GM18873 (cell line): Measurements from ENCODE around the gene CTAG2.
"Not testable (repeated sequence)": the region's sequence is repeated elsewhere in the genome, so short reads cannot be mapped to it uniquely, and the experiment has no call there.

ENCODE experiments used
- ATAC-seq: cut with Tn5 transposase; IDR thresholded peaks from one replicate; pipeline ENCODE4 v1.9.1; 2021; ENCODE audit warnings: mild to moderate bottlenecking, moderate library complexity, moderate number of reproducible peaks; ENCODE audit not compliant: unreplicated experiment, low FRiP score

The CTAG2 gene

DNA sequence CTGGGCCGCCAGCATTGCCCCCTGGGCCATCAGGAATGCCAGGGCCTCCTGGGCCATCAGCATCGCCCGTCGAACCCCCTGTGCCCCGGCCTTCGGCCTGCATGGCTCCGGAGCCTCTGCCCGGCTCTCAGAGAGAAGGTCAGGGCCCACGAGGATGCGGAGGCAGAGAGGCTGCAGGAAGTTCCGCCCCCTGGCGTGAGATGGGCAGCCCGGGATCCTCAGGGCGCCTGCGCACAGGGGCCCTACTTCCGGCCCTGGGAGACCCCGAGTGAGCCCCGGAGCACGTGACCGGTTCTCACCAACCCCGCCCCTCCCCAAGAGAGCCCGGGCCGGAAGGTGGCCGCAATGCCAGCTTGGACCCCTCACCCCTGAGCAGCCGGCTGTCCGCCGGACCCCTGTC is at the start of gene CTAG2:
Gene CTAG2, minus strand, starts transcription at position 167 of the 400 bp plus-strand sequence. Its CDS starts 64 bp downstream, at position 103.
- ATAC-seq: not testable (repeated sequence)

DNA sequence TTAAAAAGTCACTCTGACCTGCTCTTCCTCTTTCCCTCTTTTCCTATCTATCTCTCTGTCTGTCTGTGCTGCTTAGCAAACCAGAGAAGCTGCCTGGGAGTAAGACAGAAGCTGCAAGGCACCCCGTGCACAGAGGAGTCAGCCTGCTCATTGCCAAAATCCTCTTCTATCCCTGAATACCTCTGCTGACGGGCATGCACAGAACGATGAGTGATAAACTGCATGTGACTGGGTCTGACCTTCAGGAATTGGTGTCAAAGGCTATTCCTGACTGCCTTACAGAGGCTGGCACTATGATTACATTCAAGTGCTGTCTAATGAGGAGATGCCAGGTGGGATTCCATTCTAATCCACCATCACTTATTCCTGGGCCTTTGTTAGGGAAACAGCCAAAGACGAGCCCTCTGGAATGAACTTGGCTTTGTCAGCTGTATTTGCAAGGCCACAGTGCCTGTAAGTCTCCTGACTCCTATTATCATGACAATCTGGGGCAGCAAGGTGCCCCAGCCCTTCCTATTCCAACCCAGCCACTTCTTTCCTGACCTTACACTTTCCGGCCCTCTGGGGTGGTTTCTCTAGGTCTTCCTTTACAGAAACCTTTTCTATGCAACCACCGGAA is 45.4 kb upstream of the CTAG2 start:
- ATAC-seq: no peak

DNA sequence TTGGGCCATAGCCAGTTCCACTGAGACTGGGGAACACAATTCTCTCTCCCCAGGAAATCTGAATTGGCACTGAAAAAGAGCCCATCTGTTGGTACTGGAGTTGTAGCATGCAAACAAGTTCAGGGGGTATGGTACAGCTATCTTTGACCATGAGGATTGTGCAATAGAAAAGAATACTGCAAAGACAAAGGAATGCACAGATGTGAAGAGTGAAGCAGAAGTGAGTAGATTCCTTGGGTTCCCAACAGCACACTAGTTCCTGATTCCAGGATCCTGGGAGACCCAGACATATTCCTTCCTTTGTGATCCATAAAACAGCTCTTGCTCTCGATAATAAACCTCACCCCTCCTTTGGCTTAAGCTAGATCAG is 43.3 kb upstream of the CTAG2 start:
- ATAC-seq: no peak

DNA sequence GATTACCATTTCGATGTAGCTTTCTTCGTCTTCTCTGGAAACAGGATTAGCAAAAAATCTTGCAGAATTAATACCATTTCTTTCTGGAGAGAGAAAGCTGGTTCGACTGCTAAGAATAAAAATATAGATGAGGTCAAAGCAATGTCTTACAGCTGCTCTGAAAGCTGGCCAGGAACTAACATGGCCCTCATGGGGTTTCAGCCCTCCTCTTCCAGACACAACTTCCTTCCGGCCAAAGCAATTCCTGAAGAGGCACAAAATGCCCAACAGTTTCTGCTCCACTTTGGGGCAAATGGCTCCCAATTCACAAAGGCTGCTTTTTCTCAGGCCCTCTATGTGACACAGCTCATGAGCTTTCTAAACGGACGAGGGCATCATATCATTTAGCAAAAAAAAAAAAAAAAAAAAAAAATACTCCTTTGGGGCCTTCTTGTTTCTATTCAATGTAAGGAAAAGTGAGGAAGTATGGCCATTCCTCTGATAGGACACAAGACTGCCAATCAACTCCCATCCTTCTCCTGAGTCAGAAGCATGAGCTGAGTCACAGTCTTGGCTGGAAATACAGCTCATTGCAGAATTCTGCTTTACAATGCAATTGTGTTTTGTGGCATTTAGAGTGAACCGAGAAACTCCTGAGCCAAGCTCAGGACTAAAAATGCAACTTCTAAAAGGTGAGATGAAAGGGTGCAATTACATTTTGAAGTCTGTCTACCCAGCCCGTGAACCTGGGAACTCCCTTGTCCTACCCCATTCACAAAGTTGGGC is 42.7 kb upstream of the CTAG2 start:
- no peak for ATAC-seq

DNA sequence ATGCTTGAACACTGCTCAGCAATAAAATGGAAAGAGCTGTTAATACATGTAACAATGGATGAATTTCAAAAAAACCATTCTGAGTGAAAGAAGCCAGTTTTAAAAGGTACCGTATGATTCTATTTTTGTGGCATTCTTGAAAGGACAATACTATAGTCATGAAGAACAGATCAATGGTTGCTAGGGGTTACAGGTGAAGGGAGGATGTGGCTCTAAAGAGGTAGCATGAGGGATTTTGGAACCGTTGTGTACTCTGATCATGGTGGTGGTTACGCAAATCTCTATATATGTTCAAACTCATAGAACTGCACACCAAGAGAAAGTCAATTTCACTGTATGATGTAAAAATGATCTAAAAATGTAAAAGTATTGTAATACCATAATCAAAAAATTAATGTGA is 40.0 kb upstream of the CTAG2 start:
- no peak for ATAC-seq

DNA sequence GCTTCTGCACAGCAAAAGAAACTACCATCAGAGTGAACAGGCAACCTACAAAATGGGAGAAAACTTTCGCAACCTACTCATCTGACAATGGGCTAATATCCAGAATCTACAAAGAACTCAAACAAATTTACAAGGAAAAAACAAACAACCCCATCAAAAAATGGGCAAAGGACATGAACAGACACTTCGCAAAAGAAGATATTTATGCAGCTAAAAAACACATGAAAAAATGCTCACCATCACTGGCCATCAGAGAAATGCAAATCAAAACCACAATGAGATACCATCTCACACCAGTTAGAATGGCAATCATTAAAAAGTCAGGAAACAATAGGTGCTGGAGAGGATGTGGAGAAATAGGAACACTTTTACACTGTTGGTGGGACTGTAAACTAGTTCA is 37.1 kb upstream of the CTAG2 start:
- not testable (repeated sequence) for ATAC-seq

DNA sequence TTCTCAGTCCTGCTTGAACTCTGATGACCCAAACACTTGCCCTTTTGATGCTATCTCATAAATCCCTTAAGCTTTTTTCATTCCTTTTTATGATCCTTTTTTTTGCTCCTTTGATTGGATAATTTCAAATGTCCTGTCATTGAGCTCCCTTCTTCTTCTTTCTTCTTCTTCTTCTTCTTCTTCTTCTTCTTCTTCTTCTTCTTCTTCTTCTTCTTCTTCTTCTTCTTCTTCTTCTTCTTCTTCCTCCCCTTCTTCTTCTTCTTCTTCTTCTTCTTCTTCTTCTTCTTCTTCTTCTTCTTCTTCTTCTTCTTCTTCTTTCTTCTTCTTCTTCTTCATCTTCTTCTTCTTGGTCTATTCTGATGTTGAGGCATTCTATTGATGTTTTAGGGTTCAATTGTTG is 18.7 kb upstream of the CTAG2 start:
- ATAC-seq: not testable (repeated sequence)

DNA sequence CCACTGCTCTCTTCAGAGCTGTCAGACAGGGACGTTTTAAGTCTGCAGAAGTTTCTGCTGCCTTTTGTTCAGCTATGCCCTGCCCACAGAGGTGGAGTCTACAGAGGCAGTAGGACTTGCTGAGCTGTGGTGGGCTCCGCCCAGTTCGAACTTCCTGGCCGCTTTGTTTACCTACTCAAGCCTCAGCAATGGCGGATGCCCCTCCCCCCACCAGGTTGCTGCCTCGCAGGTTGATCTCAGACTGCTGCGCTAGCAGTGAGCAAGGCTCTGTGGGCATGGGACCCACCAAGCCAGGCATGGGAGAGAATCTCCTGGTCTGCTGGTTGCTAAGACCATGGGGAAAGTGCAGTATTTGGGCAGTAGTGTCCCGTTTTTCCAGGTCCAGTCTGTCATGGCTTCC is 17.5 kb upstream of the CTAG2 start:
- not testable (repeated sequence) for ATAC-seq

DNA sequence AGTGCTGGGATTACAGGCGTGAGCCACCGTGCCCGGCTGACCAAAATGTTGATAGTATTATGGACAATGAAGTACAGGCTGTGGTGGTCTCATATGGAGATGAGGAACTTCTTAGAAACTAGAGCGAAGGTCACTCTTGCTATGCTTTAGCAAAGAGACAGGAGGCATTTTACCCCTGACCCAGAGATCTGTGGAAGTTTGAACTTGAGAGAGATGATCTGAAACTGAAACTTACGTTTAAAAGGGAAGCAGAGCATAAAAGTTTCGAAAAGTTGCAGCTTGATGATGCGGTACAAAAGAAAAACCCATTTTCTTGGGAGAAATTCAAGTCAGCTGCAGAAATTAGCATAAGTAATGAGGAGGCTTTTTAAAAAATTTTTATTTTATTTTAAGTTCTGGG is 8.5 kb upstream of the CTAG2 start:
- ATAC-seq: no peak

DNA sequence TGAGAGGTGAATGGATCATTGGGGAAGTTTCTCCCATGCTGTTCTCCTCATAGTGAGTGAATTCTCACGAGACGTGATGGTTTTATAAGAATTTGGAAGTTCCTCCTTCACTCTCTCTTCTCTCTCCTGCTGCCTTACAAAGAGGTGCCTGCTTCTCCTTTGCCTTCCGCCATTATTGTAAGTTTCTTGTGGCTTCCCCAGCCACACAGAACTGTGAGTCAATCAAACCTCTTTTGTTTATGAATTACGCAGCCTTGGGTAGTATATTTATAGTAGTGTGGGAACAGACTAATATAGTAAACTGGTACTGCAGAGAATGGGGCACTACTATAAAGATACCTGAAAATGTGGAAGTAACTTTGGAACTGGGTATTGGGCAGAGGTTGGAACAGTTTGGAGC is 7.8 kb upstream of the CTAG2 start:
- ATAC-seq: no peak

DNA sequence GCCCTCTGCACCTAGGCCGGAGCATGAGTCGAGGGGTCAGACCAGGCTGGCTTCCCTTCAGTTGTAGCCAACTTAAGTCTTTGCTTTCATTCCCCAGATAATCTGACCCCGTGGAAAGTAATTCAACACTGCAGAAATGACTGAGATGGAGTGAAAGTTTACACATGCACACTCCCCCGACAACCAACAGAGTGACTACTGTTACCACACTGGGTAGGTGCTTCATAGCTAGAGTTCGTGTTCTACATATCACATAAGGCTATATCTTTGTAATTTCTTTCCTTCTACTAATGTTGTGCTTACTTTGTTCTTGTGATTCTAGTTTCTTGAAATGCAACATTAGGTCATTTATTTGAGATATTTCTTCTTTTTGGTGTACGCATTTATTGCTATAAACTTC is 7.2 kb upstream of the CTAG2 start:
- ATAC-seq: no peak

DNA sequence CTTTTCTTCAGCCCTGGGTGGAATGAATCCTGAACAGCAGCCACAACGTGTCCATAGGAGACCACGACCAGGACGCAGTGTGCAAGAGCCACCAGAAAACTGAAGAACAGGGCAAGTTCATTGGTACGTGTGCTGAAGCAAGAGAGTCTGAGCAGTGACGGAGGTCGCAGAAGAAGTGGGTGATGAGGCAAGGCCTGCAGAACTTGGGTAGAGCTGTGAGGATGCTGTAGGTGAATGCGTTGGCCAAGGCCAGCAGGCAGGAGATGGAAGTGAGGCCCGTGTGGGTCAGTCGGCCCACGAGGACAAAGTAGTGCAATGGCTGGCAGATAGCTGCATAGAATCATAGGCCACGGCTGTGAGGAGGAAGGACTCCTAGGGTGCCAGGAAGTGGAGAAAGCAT is 5.6 kb upstream of the CTAG2 start:
- ATAC-seq: no peak

DNA sequence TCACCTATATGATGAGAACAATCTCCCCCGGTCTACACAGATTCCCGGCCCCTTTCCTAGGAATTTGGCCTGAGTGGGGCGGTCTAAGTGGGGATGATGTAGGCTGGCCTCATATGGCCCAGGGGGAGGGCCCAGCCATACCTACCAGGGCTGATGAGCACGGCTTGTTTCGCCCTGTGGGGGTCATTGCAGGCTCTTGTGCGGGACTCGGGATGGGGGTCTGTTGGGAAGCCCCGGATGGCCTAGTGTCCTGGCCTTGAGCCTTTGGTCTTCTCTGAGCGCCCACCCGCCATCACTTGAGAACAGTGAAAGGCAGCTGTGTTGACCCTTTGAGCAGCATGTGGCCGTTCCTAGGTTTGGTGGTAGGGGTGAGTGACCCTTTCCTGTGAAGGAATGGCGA is 4.8 kb upstream of the CTAG2 start:
- no peak for ATAC-seq

DNA sequence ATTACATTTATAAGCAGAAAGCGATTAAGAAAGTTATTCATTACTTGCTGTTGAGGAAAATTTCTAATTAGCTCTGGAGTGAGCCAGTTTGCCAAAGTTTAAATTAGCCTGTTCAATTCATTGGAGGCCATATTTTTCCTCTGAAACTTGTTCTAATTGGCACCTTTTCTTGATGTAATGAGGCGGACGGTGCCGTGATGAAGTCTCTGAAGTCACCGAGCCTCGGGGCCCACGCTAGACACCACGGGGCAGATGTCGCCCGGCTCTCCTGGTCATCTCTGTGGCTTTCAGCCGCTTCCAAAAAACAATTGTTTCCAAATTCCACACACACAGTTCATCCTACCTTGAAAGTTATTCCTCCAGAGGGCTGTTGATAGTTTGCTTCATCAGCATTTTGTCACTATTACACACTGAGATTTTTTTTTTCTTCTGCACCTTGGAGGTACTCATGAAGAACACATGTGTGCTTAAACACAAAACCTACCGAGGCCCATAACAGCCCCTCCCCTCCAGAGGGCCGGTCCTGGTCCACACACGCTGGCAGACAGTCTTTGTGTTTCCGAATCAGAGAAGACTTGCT is 3.9 kb upstream of the CTAG2 start:
- no peak for ATAC-seq

DNA sequence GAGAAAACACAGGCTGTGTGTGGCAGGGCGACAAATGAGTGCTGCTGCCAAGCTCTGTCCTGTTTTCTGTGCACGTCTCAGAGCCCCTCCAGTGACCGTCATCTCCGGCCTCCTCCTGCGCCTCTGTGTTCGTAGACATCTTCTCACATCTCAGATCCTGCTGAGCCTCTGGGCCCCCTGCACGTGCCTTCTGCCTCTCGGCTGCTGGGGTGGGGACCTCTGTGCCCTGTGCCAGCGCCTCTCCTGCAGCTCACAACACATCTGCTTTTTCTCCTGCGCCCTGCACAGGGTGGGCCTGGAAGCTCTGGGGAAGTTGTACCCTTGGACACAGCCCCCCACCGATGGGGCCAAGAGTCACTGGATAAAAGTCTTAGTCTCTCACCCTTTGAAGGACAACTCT is 2.4 kb upstream of the CTAG2 start:
- no peak for ATAC-seq

DNA sequence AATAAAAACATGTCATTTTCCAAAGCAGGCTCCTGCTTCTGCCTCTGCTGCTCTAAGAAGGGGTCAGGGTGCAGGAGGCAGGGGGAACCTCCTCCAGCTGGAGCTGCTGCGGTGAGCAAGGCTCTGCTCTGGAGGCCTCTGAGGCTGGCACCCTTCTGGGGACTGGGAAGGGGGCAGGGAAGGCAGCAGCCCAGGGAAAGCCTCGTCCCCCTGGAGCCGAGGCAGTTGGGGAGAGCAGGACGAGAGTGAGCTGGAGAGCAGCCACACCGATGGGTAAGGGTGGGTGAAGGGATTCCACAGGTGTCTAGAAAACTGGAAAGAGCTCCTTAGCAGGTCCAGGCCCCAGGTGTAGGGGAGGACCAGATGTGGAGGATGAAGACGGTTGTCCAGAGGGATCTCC is 2.0 kb upstream of the CTAG2 start:
- no peak for ATAC-seq

DNA sequence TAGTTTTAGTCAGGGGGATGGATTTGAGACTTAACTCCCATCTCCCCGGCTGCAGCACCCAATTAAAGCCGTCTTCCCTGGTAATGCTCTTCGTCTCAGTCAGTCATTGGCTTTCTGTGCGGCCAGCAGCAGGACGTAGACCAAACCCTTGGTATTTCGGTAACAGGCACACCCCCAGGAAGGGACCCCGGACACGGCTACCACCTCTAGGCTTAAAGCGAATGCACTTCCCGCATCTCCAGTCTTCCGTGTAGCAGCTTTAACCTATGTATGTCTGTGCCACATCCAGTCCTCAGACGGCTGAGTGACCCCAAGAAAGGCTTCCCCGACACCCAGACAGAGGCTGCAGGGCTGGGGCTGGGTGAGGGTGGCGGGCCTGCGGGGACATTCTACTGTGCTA is 1.5 kb upstream of the CTAG2 start:
- no peak for ATAC-seq

DNA sequence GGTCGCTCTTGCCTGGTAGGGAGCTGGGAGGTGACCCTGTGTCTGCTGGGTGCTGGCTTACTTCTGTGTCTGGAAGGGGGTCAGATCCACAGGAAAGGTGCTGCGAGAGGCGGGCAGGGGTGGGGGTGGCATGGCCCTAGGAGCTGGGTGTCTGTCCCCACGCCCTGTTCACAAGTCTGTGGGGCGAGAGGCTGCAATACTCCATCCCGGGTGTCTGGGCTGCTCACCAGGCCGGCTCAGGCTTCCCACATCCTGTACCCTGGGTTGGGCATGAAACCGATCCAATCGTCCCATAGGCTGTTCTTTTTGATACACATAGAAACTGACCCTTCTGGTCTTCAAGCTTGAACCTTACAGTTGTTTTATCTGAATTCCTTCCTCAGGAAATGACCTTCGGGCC is 993 bp upstream of the CTAG2 start:
- ATAC-seq: no peak

DNA sequence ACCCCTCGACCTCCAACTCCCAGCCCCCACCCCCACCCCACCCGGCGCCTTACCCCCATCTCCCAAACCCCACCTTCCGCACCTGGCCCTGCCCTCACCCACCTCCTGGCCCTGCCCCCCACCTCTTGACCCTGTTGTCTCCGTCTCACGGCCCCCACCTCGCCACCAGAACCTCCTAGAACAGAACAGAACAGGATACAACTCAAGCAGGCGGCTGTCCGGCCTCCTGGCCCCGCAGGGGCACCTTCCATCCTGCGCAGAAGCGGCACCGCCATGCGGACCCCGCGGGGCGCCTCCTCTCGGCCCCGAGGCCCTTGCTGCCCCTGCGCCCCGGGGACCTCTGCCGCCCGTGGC is 354 bp downstream of the CTAG2 start:
- no peak for ATAC-seq

DNA sequence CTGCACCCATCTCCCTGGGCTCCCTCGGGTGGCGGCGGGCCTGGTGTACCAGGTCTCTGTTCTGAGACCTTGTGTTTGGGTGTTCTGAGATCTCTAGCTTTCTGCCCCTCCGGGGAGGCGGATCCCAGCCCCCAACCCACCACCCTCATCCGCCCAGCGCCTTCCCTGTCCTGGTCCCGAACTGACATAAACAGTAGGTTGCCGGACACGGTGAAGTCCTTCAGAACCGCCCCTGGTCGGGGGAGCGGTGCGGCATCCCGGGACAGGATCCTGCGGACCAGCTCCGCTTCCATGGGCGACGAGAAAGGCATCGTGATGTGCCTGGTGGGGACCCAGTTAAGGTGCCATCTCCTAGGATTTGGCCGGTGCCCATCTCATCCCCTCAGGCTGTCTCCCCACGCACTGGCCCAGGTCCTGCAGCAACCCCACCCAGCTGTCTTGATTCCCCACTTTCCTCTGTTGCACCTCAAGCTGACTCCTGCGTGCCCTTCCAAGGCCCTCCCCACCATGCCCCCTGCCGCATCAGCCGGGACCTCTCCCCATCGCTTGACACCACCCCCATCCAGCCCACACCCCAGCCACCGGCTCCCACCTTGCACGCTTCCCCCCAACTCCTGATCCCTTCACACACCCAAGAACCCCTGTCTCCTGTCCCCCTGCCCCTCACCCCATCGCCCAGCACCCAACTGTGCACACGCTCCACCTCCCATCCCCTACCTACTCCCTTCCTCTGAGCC is 900 bp downstream of the CTAG2 start:
- no peak for ATAC-seq

DNA sequence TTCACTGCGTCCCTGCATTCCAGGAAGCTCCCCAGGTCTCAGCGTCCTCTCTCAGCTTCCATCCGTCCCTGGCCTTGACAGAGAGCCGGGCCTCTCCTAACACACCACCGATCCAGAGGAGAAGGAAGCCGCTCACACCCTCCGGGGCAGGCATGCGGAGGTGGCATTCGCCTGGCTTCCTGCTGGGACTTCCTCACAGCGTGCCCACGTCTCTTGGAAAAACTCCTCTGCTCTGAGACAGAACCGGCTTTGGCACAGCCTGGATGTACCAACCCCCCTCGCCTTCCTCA is 3.2 kb downstream of the CTAG2 start:
- no peak for ATAC-seq
